Measurements from ENCODE around the gene WWTR1. TPM values are rescaled to one million over a fixed set of nuclear protein-coding genes. Genes with fewer than 3 reads are reported as not detected.
A peak's percentile ranks its signal among the peaks of the same experiment; 100 is the strongest.

The WWTR1 gene
- total RNA-seq, 1 experiment from 2014 or later = 79.7 TPM

DNA sequence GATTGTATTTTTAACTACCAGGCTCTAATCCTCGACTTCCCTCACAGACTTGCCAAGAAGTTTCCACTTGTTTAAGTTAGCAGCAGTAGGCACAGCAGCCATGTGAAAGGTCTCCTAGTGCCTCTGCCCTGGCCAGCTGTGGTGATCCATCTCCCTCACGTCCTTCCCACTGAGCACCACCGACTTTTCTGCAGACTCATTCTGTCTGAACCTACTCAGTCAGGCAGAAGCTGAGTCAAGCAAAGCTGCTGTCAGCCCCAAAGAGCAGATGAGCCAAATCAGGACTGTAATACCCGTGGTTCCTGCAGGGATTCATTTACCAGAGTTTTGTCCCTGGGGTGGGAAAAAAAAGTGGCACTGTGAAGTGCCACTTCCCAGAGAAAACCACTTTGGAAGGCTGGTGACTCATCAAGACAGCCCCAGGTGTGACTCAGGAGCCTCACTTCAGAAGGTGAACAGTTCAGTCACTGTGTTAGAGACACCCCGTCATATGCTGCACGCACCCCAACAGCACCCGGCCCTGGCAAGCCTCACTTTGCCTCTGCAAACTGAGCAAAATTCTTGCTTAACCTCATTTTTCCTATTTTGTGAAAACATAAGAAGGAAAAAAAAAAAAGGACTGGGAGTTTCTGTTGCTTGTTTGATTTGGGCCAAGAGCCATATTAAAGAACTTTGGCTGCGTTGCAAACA is 76.0 kb downstream of the WWTR1 start:
- POLR2A ChIA-PET (ENCODE audit: unreplicated experiment) = interaction anchor here (0.6 to 2.7 kb wide), 7 partner anchors 13 to 76 kb away, joined by 4 to 36 read pairs (median 7); partner anchors contain the start of gene WWTR1
- no peaks in the 10 kb centered on the region for H3K36me3 ChIP-seq (ENCODE audit: low read depth, low read length)
- H3F3A ChIP-seq (ENCODE audit: low read length, unreplicated experiment) = peaks cover 13% of the 10 kb centered on the region
- TSS peak; percentile 65 for BruUV-seq (replicated peaks)
- H4K20me1 ChIP-seq (ENCODE audit: low read length) = no peaks in the 10 kb centered on the region
- peak overlapping the region; percentile 80 for H3K4me2 ChIP-seq (ENCODE audit: low read length)
- peaks cover 67% of the 10 kb centered on the region for H3K79me2 ChIP-seq (ENCODE audit: low read length)
- ATAC-seq (peak; percentile 40), DNase-seq (peak; percentile 97)
- H3K27ac ChIP-seq (ENCODE audit: low read length) = peak overlapping the region; percentile 99
- intact Hi-C loops (cut with micrococcal nuclease) = loop anchor here (1.0 to 5.0 kb wide), 4 partner anchors 27 to 195 kb away; partner anchors contain the start of gene WWTR1
- no peak for TF ChIP-seq EZH2 (IDR thresholded peaks at IDR 0.05; ENCODE audit: low read length, unreplicated experiment)
- TF ChIP-seq EZH2phosphoT487 (IDR thresholded peaks at IDR 0.05; ENCODE audit: borderline replicate concordance, low read length) = no peak
- TF ChIP-seq, protein P1, sequence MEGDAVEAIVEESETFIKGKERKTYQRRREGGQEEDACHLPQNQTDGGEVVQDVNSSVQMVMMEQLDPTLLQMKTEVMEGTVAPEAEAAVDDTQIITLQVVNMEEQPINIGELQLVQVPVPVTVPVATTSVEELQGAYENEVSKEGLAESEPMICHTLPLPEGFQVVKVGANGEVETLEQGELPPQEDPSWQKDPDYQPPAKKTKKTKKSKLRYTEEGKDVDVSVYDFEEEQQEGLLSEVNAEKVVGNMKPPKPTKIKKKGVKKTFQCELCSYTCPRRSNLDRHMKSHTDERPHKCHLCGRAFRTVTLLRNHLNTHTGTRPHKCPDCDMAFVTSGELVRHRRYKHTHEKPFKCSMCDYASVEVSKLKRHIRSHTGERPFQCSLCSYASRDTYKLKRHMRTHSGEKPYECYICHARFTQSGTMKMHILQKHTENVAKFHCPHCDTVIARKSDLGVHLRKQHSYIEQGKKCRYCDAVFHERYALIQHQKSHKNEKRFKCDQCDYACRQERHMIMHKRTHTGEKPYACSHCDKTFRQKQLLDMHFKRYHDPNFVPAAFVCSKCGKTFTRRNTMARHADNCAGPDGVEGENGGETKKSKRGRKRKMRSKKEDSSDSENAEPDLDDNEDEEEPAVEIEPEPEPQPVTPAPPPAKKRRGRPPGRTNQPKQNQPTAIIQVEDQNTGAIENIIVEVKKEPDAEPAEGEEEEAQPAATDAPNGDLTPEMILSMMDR (conservative IDR thresholded peaks at IDR 0.05; ENCODE audit: low read depth, low read length) = no peak
- no peak overlapping the region for H2AFZ ChIP-seq (ENCODE audit: low read length)
- H3K9me2 ChIP-seq (replicated peaks; ENCODE audit: low read length) = no peaks in the 10 kb centered on the region
- CTCF ChIA-PET = interaction anchor here (0.6 to 1.1 kb wide), 4 partner anchors 12 to 46 kb away, joined by 3 to 6 read pairs (median 5); no protein-coding TSS in a partner anchor
- H3K4me1 ChIP-seq (ENCODE audit: insufficient read depth, low read length) = peaks cover 91% of the 10 kb centered on the region
- H3K9ac ChIP-seq (ENCODE audit: low read length) = peak overlapping the region; percentile 99
- H3K4me3 ChIP-seq (ENCODE audit: low read length) = peak overlapping the region; percentile 53
- no peaks in the 10 kb centered on the region for H3K27me3 ChIP-seq (ENCODE audit: low read length)
- H3K9me3 ChIP-seq (ENCODE audit: low read length) = no peaks in the 10 kb centered on the region

DNA sequence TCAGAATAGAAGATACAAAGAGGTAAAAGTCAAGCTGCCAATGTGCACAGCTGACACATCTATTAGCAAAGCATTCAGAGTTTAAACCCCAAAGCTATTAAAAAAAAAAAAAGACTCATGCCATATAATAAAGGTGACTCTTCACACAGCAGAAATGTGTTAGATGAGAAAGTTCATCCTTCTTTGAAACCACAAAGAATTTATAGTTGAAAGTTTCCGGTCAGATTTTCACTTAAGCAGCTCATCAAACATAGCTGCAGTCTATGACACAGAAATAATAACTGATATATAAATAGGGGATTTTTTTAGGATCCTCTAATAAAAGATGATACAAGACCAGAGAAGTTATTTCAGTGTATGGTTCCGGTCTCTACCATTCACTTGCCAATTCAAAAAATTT is 76.6 kb downstream of the WWTR1 start:
- peak overlapping the region; percentile 53; the same call in 1 of the 2 replicates for H3K4me3 ChIP-seq (ENCODE audit: low read length)
- BruUV-seq (replicated peaks) = no TSS peak

More for the DNA sequence above, 76.6 kb downstream of the WWTR1 start:
- POLR2A ChIA-PET (ENCODE audit: unreplicated experiment) = interaction anchor here (0.6 to 2.7 kb wide), 9 partner anchors 25 to 1182 kb away, joined by 4 to 36 read pairs (median 7); partner anchors contain the start of genes TM4SF1 and WWTR1
- DNase-seq (peak; percentile 94), ATAC-seq (peak; percentile 32)
- CTCF ChIA-PET = interaction anchor here (0.6 to 1.1 kb wide), 5 partner anchors 12 to 47 kb away, joined by 3 to 12 read pairs (median 6); no protein-coding TSS in a partner anchor
- no peak overlapping the region for H2AFZ ChIP-seq (ENCODE audit: low read length)
- no peaks in the 10 kb centered on the region for H3K27me3 ChIP-seq (ENCODE audit: low read length)
- H3K36me3 ChIP-seq (ENCODE audit: low read depth, low read length) = no peaks in the 10 kb centered on the region
- peak overlapping the region; percentile 80 for H3K4me2 ChIP-seq (ENCODE audit: low read length)
- peaks cover 62% of the 10 kb centered on the region for H3K79me2 ChIP-seq (ENCODE audit: low read length)
- no peaks in the 10 kb centered on the region for H3K9me2 ChIP-seq (replicated peaks; ENCODE audit: low read length)
- peaks cover 13% of the 10 kb centered on the region for H3F3A ChIP-seq (ENCODE audit: low read length, unreplicated experiment)
- no peaks in the 10 kb centered on the region for H3K9me3 ChIP-seq (ENCODE audit: low read length)
- H3K4me1 ChIP-seq (ENCODE audit: insufficient read depth, low read length) = peaks cover 91% of the 10 kb centered on the region
- H4K20me1 ChIP-seq (ENCODE audit: low read length) = no peaks in the 10 kb centered on the region
- no peak for TF ChIP-seq EZH2phosphoT487 (IDR thresholded peaks at IDR 0.05; ENCODE audit: borderline replicate concordance, low read length)
- no peak for TF ChIP-seq EZH2 (IDR thresholded peaks at IDR 0.05; ENCODE audit: low read length, unreplicated experiment)
- TF ChIP-seq, protein P1 (conservative IDR thresholded peaks at IDR 0.05; ENCODE audit: low read depth, low read length) = no peak
- H3K27ac ChIP-seq (ENCODE audit: low read length) = peak overlapping the region; percentile 99
- peak overlapping the region; percentile 99 for H3K9ac ChIP-seq (ENCODE audit: low read length)
- intact Hi-C loops (cut with micrococcal nuclease) = loop anchor here (1.0 to 5.0 kb wide), 4 partner anchors 26 to 194 kb away; partner anchors contain the start of gene WWTR1

Measured in PC-3 (cell line).